Thyroid gland (tissue), 4 donors: Measurements from ENCODE around the gene ADAMTS12.

Experiments used
- POLR2A ChIP-seq, 2 donors: fragments of 450-650 bp; IDR thresholded peaks; one replicate each; pipeline ENCODE4 v1.6.1; 2017; ENCODE audit warnings: antibody characterized with exemption in 2 of 2, mild to moderate bottlenecking in 2 of 2, moderate library complexity in 1 of 2
- TF ChIP-seq, protein P1 (sequence below), 6 experiments: fragments of 200-600 bp in 3 of 6; fragments of 450-650 bp in 3 of 6; sonication (generic) in 3 of 6; IDR thresholded peaks; one replicate each; pipeline ENCODE4 v1.5.1; 2016 to 2019; ENCODE audit warnings: antibody characterized with exemption in 6 of 6, mild to moderate bottlenecking in 2 of 6, inconsistent platforms in 1 of 6, moderate library complexity in 1 of 6

DNA sequence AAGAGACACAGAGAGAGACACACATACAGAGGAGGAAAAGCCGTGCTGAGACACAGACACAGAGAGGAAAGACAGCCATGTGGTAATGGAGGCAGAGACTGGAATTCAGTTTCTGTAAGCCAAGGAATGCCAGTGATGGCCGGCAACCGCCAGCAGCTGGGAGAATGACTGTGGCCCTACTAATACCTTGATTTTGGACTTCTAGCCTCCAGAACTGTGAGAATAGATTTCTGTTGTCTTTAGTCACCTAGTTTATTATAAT is 360.8 kb downstream of the ADAMTS12 start:
- TF ChIP-seq POLR2A (IDR thresholded peaks at IDR 0.05): no peak
- TF ChIP-seq, protein P1, sequence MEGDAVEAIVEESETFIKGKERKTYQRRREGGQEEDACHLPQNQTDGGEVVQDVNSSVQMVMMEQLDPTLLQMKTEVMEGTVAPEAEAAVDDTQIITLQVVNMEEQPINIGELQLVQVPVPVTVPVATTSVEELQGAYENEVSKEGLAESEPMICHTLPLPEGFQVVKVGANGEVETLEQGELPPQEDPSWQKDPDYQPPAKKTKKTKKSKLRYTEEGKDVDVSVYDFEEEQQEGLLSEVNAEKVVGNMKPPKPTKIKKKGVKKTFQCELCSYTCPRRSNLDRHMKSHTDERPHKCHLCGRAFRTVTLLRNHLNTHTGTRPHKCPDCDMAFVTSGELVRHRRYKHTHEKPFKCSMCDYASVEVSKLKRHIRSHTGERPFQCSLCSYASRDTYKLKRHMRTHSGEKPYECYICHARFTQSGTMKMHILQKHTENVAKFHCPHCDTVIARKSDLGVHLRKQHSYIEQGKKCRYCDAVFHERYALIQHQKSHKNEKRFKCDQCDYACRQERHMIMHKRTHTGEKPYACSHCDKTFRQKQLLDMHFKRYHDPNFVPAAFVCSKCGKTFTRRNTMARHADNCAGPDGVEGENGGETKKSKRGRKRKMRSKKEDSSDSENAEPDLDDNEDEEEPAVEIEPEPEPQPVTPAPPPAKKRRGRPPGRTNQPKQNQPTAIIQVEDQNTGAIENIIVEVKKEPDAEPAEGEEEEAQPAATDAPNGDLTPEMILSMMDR (IDR thresholded peaks at IDR 0.05): no peak
